Psoas muscle (tissue), 8 donors: ENCODE measurements around the gene MICAL3. TPM values are rescaled to one million over a fixed set of nuclear protein-coding genes. Genes with fewer than 3 reads are reported as not detected.
"Not testable (repeated sequence)": the region's sequence is repeated elsewhere in the genome, so short reads cannot be mapped to it uniquely, and the experiment has no call there.

Experiments
- ATAC-seq, 4 donors: fragments of 200-7000 bp; cut with Tn5 transposase; one replicate each; pipeline ENCODE4 v1.9.1; 2020; ENCODE audit warnings: moderate library complexity in 3 of 4, mild to moderate bottlenecking in 2 of 4
- DNase-seq, 2 donors: peaks; one replicate each; pipeline ENCODE4 v3.0.0-alpha.2; 2020
- H3K27ac ChIP-seq: fragments of 200-600 bp; one replicate; pipeline ENCODE4 v1.8.0; 2022
- H3K27me3 ChIP-seq, 3 donors: fragments of 200-600 bp in 1 of 3; one replicate each; pipeline versions ENCODE4 v1.6.1 to v1.8.0; 2013 to 2022; ENCODE audit warnings: low read length in 2 of 3, mild to moderate bottlenecking in 2 of 3, moderate library complexity in 1 of 3; ENCODE audit not compliant: insufficient read depth in 3 of 3
- H3K36me3 ChIP-seq, 2 donors: fragments of 200-600 bp in 1 of 2; one replicate each; pipeline versions ENCODE4 v1.6.1 to v1.8.0; 2013 to 2022; ENCODE audit warnings: low read depth in 1 of 2, mild to moderate bottlenecking in 1 of 2, moderate library complexity in 1 of 2; ENCODE audit not compliant: insufficient read depth in 1 of 2
- H3K4me1 ChIP-seq: fragments of 200-600 bp; one replicate; pipeline ENCODE4 v1.8.0; 2022
- H3K4me3 ChIP-seq: fragments of 200-600 bp; one replicate; pipeline ENCODE4 v1.8.0; 2022; ENCODE audit warnings: mild to moderate bottlenecking
- H3K9me3 ChIP-seq: fragments of 200-600 bp; one replicate; pipeline ENCODE4 v1.8.0; 2022
- WGBS, 3 donors: extraction: QIAGEN DNeasy Blood & Tissue Kit; methylation state at CpG; one replicate each; pipeline versions ENCODE4 v1.1.6 to v1.1.7; 2013; 5-methylcytosine and 5-hydroxymethylcytosine counted together
- intact Hi-C, 2 donors: fragments of 100-400 bp; cut with DNase I; formaldehyde crosslinking; loops; one replicate each; pipeline versions ENCODE4 v1.11.0 to v1.14.2; 2022
- polyA plus RNA-seq, 3 donors: library from polyadenylated mRNA; stranded (reverse); fragments of 200-250 nt; gene quantifications; one replicate each; pipeline ENCODE4 v1.2.3, GENCODE V29; 2013
- total RNA-seq, 4 donors: library from RNA; stranded (reverse); fragmentation: NEBNext Ultra II Directional in 2 of 4; extraction: Animal tissue kit (Norgen Biotek cat#: 25700) in 2 of 4; gene quantifications; one replicate each; pipeline versions ENCODE4 v1.2.1 to v1.2.4, GENCODE V29; 2021 to 2023
- TF ChIP-seq, protein P1 (sequence below): fragments of 200-600 bp; IDR thresholded peaks from one replicate; pipeline ENCODE4 v1.8.0; 2022; ENCODE audit warnings: antibody characterized with exemption
- donor health status: healthy with polysubstance abuse.
- donor health status: DM: no; HTN: no; CAD: no; lungs with moderate emphysema.
- donor health status: Bipolar disorder and iron deficiency.
- donor health status: healthy.
- donor health status: DM: yes; HTN: yes; CAD: no.
- donor health status: DM: no; HTN: no; CAD: no.
- donor health status: DM: no; HTN: no; CAD: no.
- donor health status: DM: yes; HTN: yes; CAD: no.

Gene MICAL3
- total and polyA plus RNA-seq, 7 donors: 2.1 to 38.3 (median 15.5) TPM

DNA sequence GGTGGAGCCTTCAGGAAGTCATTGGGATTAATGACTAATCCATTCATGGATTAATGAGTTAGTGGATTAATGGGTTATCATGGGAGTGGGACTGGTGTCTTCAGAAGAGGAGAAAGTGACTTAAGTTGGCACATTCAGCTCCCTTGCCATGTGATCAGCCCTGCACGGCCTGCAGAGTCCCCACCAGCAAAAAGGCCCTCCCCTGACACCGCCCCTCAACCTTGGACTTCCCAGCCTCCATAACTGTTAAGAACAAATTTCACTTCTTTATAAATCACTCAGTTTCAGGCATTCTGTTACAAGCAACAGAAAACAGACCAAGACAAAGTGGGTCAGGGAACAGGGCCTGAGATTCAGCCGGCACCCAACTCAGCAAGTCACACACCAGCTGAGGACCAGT lies 85.3 kb downstream of the MICAL3 start:
- intact Hi-C loops: no loop called here
- ATAC-seq (no peak), DNase-seq (no peak)
- H3K9me3 ChIP-seq: no peaks in the 10 kb centered on the region
- TF ChIP-seq, protein P1, sequence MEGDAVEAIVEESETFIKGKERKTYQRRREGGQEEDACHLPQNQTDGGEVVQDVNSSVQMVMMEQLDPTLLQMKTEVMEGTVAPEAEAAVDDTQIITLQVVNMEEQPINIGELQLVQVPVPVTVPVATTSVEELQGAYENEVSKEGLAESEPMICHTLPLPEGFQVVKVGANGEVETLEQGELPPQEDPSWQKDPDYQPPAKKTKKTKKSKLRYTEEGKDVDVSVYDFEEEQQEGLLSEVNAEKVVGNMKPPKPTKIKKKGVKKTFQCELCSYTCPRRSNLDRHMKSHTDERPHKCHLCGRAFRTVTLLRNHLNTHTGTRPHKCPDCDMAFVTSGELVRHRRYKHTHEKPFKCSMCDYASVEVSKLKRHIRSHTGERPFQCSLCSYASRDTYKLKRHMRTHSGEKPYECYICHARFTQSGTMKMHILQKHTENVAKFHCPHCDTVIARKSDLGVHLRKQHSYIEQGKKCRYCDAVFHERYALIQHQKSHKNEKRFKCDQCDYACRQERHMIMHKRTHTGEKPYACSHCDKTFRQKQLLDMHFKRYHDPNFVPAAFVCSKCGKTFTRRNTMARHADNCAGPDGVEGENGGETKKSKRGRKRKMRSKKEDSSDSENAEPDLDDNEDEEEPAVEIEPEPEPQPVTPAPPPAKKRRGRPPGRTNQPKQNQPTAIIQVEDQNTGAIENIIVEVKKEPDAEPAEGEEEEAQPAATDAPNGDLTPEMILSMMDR: no peak
- no peaks in the 10 kb centered on the region for H3K36me3 ChIP-seq
- no peak overlapping the region for H3K4me3 ChIP-seq
- no peaks in the 10 kb centered on the region for H3K27me3 ChIP-seq
- WGBS, 3 donors: 76 to 96% (median 86%) methylated on average over 3 of the region's 3 CpGs
- peak overlapping the region; percentile 36 for H3K27ac ChIP-seq
- H3K4me1 ChIP-seq: peaks cover 53% of the 10 kb centered on the region

DNA sequence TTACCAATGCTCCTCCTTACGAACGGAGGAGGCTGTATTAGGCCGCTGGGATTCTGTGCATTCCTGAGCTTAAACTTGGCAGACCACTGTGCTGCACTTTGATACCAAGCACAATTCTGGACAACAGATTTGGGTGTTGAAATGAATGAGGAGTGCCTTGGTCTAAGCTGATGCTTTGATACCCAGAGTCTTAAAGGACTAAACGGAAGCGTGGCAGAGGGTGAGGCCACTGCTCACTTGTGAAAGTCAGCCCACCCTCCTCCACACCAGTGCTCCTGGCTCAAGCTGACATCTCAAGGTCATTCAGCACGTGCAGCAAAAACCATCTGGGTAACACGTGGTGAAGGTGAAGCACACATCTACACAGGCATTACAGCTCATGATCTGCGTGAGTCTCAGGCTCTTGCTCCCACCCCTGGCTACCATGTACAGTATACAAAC lies 85.9 kb downstream of the MICAL3 start:
- DNase-seq (no peak), ATAC-seq (peak in 2 of 4 donors; percentile 8 to 12)
- Histone ChIP-seq H3K27me3 (no peaks in the 10 kb centered on the region), H3K4me1 (peaks cover 48% of the 10 kb centered on the region), H3K36me3 (no peaks in the 10 kb centered on the region), H3K27ac (peak overlapping the region; percentile 36), H3K9me3 (no peaks in the 10 kb centered on the region), H3K4me3 (no peak overlapping the region)
- WGBS, 3 donors: 31 to 39% (median 38%) methylated on average over 8 of the region's 8 CpGs
- intact Hi-C loops: no loop called here
- TF ChIP-seq, protein P1: no peak

DNA sequence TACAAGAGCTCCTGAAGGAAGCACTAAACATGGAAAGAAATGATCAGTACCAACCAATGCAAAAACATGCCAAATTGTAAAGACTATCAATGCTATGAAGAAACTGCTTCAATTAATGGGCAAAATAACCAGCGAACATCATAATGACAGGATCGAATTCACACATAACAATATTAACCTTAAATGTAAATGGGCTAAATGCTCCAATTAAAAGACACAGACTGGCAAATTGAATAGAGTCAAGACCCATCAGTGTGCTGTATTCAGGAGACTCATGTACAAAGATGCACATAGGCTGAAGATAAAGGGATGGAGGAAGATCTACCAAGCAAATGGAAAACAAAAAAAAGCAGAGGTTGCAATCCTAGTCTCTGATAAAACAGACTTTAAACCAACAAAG lies 91.9 kb downstream of the MICAL3 start:
- H3K27me3 ChIP-seq, ATAC-seq, H3K27ac ChIP-seq, H3K36me3 ChIP-seq, intact Hi-C loops, DNase-seq, H3K4me3 ChIP-seq, H3K9me3 ChIP-seq: not testable (repeated sequence)
- 96 to 100% (median 100%) methylated on average over 2 of the region's 2 CpGs for WGBS, 3 donors
- H3K4me1 ChIP-seq: peaks cover 20% of the 10 kb centered on the region

- Histone ChIP-seq H3K4me3 (no peak overlapping the region), H3K4me1 (peaks cover 22% of the 10 kb centered on the region), H3K27me3 (no peaks in the 10 kb centered on the region), H3K27ac (peak overlapping the region; percentile 62), H3K36me3 (no peaks in the 10 kb centered on the region), H3K9me3 (no peaks in the 10 kb centered on the region)
- 22 to 24% (median 24%) methylated on average over 3 of the region's 3 CpGs for WGBS, 3 donors
- TF ChIP-seq, protein P1: no peak
- intact Hi-C loops: no loop called here
- DNase-seq: peak; percentile 64 to 89
- peak; percentile 95 to 97 (median 96) for ATAC-seq
Measured at GRCh38 chr22:17931400-17931825, 92.9 kb downstream of the MICAL3 start.

DNA sequence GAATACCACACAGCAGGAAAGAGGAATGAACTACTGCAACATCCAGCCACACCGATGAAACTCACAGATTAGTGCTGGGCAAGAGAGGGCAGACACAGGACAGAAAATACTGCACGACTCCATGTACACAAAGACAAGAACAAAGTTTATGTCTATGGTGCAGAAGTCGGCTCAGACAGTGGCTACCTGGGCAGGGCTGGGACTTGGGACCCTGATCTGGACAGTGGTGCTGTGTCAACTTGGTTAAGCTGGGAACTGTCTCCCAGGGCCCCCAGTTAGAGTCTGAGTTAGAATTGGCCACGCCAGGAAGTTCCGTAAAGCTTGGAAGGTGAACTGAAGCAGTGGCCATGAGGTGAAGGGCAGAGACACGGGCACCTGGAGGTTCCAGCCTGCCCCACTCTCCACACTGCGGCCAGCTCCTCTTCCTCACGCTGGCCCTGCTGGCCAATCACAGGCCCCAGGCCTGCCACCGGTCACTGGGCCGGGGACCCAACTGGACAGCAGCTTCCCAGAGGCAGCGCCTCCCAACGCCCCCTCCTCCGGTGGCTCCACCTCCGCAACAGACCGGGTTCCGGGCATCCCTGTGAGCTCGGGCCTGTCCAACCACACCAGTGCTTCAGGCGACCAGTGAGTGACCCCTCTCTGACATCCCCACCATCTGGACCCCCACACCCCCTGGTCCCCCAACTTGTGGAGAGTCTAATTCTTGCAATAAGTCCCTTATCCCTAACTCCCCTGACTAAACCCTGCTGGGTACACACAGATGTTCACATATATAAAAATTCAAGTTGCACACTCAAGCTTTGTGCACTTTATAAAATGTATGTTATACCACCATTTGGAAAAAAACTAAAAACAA lies 93.7 kb downstream of the MICAL3 start:
- peak overlapping the region; percentile 62 for H3K27ac ChIP-seq
- no peaks in the 10 kb centered on the region for H3K27me3 ChIP-seq
- intact Hi-C loops: no loop called here
- ATAC-seq (peak; percentile 28 to 48 (median 37)), DNase-seq (no peak)
- peaks cover 28% of the 10 kb centered on the region for H3K4me1 ChIP-seq
- no peaks in the 10 kb centered on the region for H3K36me3 ChIP-seq
- H3K4me3 ChIP-seq: no peak overlapping the region
- 85 to 87% (median 87%) methylated on average over 17 to 18 of the region's 18 CpGs for WGBS, 3 donors
- H3K9me3 ChIP-seq: no peaks in the 10 kb centered on the region
- TF ChIP-seq, protein P1: no peak
